RWPE1 (cell line): ENCODE data around the gene SCLY.

Source experiments
- CTCF ChIA-PET: fragments of 350-600 bp; sonication (Branson Sonifier 250); formaldehyde crosslinking; extraction: SDS; loops from one replicate; lab custom pipeline; 2021; lab: Yijun Ruan, JAX
- POLR2A ChIA-PET: fragments of 400-600 bp; formaldehyde crosslinking; extraction: SDS; loops from one replicate; lab custom pipeline; 2020; ENCODE audit warnings: antibody characterized with exemption; ENCODE audit not compliant: low non-redundant PET; lab: Yijun Ruan, JAX
- DNase-seq: peaks from one replicate; pipeline ENCODE4 v3.0.0; 2012; ENCODE audit warnings: low spot score
- H3K27ac ChIP-seq: fragments of 450-650 bp; 2 replicates; pipeline ENCODE4 v1.5.1; 2017
- TF ChIP-seq, protein P1 (sequence below): fragments of 450-650 bp; conservative IDR thresholded peaks from 2 replicates; pipeline ENCODE4 v1.5.1; 2017; ENCODE audit warnings: low read depth, mild to moderate bottlenecking

SCLY gene

DNA sequence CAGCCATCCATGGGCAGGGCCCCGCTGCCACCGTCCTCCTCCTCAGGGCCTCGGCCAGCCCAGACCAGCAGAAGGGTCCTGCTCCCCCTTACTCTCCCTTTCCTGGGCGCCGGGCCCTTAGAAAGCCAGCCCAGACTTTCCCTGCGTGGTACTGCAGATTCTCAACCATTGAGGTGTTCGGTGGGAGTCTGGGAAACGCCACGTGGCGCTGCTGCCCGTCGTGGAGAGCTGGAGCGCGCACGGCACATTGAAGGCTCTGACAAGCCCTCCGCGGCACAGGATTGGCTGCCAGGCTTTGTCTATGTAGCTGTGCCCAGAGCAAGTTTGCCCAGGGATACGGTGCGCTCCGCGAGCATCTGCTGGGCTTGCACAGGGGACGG is 67.2 kb downstream of the SCLY start:
- CTCF ChIA-PET = interaction anchor here (1.3 kb wide), 1 partner anchor 11 kb away, joined by 3 read pairs; no protein-coding TSS in a partner anchor
- POLR2A ChIA-PET = interaction anchor here (0.6 kb wide), 1 partner anchor 10 kb away, joined by 3 read pairs; no protein-coding TSS in a partner anchor

DNA sequence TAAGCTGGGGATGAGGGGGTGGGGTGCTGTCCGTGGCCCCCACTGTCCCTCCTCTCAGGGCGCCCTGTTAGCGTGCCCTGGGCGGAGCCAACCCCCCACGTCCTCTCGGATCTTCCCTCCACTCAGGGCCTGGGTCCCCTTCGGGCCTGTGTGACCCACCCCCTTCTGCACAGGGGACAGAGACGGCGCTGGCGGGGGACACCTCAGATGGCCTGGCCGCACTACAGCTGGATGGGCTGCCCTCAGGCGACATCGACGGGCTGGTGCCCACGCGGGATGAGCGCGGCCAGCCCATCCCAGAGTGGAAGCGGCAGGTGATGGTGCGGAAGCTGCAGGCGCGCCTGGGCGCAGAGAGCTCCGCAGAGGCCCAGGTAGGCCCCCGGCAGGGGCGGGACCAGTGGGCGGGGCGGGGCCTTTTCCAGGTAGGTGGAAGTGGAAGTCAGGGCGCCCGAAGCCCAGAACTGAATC is 67.8 kb downstream of the SCLY start:
- CTCF ChIA-PET = interaction anchor here (0.9 to 1.3 kb wide), 2 partner anchors 11 to 307 kb away, joined by 3 to 4 read pairs; no protein-coding TSS in a partner anchor
- TF ChIP-seq, protein P1, sequence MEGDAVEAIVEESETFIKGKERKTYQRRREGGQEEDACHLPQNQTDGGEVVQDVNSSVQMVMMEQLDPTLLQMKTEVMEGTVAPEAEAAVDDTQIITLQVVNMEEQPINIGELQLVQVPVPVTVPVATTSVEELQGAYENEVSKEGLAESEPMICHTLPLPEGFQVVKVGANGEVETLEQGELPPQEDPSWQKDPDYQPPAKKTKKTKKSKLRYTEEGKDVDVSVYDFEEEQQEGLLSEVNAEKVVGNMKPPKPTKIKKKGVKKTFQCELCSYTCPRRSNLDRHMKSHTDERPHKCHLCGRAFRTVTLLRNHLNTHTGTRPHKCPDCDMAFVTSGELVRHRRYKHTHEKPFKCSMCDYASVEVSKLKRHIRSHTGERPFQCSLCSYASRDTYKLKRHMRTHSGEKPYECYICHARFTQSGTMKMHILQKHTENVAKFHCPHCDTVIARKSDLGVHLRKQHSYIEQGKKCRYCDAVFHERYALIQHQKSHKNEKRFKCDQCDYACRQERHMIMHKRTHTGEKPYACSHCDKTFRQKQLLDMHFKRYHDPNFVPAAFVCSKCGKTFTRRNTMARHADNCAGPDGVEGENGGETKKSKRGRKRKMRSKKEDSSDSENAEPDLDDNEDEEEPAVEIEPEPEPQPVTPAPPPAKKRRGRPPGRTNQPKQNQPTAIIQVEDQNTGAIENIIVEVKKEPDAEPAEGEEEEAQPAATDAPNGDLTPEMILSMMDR = no peak
- no peak for DNase-seq
- POLR2A ChIA-PET = no interaction called here
- H3K27ac ChIP-seq = no peak overlapping the region

More for the DNA sequence above, 67.2 kb downstream of the SCLY start:
- TF ChIP-seq, protein P1 = no peak
- DNase-seq = no peak
- H3K27ac ChIP-seq = no peak overlapping the region

DNA sequence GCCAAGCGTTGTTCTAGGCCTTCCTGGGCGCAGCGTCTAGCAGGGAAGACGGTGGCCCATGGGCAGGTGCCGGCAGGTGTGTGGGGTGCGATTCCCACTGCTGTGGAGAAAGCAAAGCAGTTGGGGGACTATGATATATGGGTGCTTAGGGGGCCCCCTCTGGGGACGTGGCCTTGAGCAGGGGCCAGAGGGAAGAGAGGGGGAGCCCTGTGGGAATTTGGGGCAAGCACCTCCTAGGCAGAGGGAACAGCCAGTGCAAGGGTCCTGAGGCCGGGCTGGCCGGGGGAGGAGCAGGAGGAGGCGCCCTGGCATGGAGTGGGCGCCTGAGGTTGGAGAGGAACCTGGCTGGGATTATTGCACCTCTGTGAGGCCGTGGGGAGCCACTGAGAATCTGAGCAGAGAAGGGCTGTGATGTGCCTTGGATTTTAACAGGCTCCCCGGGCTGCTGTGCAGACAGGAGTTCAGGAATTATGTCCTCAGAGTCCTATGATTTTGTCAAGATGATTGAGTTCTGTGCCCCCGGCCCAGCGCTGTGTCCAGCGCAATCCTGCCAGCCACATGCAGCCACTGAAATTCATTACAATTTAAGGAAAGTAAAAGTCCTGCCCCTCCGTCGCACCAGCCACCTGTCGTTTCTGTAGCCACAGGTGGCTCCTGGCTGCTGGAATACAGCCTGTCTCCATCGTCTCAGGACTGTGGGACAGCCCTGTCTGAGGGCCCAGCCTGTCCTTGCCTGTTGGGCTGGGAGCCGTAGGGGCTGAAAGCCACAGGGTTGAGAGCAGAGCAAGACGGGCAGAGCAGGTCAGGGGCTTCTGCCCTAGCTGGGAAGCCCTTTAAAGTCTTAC is 68.6 kb downstream of the SCLY start:
- TF ChIP-seq, protein P1 = no peak
- CTCF ChIA-PET = interaction anchor here (0.9 to 1.1 kb wide), 2 partner anchors 12 to 308 kb away, joined by 3 to 4 read pairs; no protein-coding TSS in a partner anchor
- POLR2A ChIA-PET = interaction anchor here (0.5 kb wide), 1 partner anchor 55 kb away, joined by 3 read pairs; no protein-coding TSS in a partner anchor
- no peak overlapping the region for H3K27ac ChIP-seq
- DNase-seq = no peak

DNA sequence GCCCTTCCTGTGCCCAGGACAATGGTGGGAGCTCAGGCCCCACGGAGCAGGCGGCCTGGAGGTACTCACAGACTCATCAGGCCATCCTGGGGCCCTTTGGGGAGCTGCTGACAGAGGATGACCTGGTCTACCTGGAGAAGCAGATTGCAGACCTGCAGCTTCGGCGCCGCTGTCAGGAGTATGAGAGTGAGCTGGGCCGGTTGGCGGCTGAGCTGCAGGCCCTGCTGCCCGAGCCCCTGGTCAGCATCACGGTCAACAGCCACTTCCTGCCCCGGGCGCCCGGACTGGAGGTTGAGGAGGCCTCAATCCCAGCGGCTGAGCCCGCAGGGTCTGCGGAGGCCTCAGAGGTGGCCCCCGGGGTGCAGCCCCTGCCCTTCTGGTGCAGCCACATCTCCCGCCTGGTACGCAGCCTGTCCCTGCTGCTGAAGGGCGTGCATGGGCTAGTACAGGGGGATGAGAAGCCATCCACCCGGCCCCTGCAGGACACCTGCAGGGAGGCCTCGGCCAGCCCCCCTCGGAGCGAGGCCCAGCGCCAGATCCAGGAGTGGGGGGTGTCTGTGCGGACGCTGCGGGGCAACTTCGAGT is 69.4 kb downstream of the SCLY start:
- no peak for DNase-seq
- H3K27ac ChIP-seq = no peak overlapping the region
- TF ChIP-seq, protein P1 = no peak
- CTCF ChIA-PET = interaction anchor here (1.1 kb wide), 1 partner anchor 11 kb away, joined by 3 read pairs; no protein-coding TSS in a partner anchor
- POLR2A ChIA-PET = interaction anchor here (0.5 kb wide), 1 partner anchor 56 kb away, joined by 3 read pairs; no protein-coding TSS in a partner anchor

DNA sequence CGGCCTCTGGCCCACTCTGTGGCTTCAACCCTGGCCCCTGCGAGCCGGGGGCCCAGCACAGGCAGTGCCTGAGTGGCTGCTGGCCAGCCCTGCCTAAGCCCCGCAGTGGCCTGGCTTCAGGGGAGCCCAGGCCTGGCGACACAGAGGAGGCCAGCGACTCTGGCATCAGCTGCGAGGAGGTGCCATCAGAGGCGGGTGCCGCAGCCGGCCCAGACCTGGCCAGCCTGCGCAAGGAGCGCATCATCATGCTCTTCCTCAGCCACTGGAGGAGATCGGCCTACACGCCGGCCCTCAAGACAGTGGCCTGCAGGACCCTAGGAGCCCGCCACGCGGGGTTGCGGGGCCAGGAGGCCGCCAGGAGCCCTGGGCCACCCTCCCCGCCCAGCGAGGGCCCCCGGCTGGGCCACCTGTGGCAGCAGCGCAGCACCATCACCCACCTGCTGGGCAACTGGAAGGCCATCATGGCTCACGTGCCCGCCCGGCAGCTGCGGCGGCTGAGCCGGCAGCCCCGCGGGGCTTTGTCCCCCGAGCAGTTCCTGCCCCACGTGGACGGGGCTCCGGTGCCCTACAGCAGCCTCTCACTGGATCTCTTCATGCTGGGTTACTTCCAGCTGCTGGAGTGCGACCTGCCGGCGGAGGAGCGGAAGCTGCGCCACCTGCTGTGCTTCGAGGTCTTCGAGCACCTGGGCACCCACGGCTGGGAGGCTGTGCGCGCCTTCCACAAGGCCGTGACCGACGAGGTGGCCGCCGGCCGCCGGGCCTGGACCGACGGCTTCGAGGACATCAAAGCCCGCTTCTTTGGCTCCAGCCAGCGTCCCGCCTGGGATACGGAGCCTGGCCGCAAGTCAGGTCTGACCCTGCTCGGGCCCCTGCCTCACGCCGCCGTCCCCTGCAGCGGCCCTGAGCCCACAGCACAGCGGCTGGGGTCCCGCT is 70.2 kb downstream of the SCLY start:
- TF ChIP-seq, protein P1 = no peak
- no peak for DNase-seq
- H3K27ac ChIP-seq = no peak overlapping the region
- CTCF ChIA-PET = interaction anchor here (1.1 kb wide), 1 partner anchor 11 kb away, joined by 3 read pairs; no protein-coding TSS in a partner anchor
- POLR2A ChIA-PET = no interaction called here
